CD4-positive, alpha-beta T cell treated with Interleukin-17A for 4 hours (primary cell): ENCODE results near the gene MAPK10.
"Not testable (repeated sequence)": the region's sequence is repeated elsewhere in the genome, so short reads cannot be mapped to it uniquely, and the experiment has no call there.

Experiments used
- DNase-seq: peaks from one replicate; pipeline ENCODE4 v3.0.0-alpha.2; 2020; ENCODE audit warnings: mixed read lengths

Gene MAPK10

DNA sequence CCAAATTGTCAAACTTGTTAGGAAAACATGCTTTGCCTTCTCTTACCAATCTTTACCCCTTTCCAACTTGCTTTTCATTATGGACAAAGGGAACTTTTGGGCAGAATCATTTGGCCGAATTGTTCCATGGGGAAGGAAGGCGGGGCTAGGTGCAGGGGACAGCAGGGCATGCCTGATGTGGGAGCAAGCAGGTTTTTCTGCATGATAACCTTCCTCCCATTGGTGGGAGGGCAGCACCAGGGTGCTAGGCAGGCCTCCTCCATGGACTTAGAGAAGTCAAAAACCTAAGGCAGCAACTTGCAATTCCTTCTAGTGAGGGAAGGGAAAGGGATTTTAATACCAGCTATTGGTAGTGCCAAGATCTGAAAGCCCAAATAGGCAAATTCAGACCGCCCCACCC is 260.5 kb downstream of the MAPK10 start:
- DNase-seq = no peak

- DNase-seq = no peak
Measured at GRCh38 chr4:86098691-86099090, 261.2 kb downstream of the MAPK10 start.

- no peak for DNase-seq
Measured at GRCh38 chr4:86096373-86096772, 263.5 kb downstream of the MAPK10 start.

DNA sequence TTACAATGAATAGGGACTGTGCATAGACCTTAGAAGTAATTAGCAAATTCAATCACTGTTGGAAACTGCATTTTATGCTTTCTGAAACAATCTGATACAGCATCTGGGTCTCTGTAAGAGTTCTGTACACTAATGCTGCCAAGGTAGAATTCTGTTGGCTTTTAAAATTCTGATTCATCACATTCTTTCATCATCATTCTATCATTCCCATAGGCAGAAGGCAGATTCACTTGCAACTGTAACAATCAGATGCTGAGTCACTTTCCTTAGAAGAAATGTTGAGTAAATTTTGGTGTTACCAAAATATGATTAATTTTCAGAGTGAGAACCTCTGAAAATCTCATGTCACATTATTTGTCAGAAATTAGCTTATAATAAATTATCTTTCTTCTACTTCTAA is 267.2 kb downstream of the MAPK10 start:
- DNase-seq = no peak

DNA sequence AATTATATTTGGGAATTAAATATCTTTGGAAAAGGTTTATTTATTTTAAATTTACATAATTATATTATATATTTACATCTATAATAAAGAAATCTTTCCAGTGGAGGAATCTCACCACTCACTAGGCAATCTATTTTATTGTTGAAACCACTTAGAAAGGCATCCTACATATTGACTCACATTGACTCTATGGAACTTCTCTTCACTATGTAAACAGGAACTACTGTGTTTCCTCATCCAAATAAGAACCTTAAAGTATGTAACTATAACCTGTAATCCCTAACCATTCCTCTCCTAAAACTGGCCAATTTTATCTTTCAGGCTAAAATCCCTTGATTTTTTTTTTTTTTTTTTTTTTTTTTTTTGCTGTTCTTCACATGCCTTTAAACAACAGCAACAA is 268.7 kb downstream of the MAPK10 start:
- no peak for DNase-seq

DNA sequence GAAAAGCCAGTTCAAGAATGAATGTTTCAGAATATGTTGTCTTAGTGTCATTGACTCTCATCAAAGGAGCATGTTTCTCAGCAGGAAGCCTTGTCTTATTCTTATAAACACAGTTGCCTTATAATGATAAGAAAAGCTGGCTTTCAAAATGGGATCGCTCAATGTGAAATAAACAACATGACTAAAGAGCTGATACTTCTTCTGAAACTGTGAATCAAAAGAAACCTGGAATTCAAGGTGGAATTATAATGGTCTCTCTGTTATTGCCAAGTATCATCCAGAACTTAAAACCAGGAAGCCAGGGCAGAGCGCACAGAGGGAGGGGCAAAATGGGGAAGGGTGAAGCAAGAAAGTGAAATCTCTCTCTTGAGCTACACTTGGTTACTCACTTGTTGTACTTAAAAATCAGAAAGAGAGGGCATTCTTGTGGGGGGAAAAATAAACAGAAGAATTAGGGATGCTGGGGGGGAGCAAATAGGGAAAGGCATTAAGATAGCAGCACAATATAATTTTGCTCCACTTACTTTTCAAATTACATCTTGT is 270.0 kb downstream of the MAPK10 start:
- DNase-seq = no peak

- DNase-seq = no peak
Measured at GRCh38 chr4:86089053-86089452, 270.8 kb downstream of the MAPK10 start.

DNA sequence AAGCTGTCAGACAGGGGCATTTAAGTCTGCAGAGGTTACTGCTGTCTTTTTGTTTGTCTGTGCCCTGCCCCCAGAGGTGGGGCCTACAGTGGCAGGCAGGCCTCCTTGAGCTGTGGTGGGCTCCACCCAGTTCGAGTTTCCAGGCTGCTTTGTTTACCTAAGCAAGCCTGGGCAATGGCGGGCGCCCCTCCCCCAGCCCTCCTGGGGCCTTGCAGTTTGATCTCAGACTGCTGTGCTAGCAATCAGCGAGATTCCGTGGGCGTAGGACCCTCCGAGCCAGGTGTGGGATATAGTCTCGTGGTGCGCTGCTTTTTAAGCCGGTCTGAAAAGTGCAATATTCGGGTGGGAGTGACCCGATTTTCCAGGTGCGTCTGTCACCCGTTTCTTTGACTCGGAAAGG is 284.1 kb downstream of the MAPK10 start:
- DNase-seq = not testable (repeated sequence)

- no peak for DNase-seq
Measured at GRCh38 chr4:86060341-86060740, 299.5 kb downstream of the MAPK10 start.

DNA sequence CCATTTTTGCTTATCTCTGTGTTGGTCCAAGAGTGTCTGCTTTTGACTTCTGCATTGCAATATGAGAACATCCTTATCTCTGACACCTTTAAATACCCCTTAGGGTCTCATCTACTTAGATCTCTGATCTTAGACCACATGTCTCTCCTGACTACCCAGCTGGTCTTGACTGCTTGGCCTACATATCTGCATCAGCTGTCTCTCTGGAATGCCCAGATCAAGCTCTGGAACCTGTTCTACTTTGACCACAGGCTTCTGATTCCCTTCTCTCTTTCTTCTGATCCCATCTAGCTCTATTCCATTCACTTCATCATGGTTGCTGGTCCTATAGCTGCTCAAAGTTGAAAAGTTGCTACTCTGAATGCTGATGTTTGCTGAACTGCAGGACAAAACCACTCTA is 301.2 kb downstream of the MAPK10 start:
- no peak for DNase-seq

GRCh38 chr4:86055898-86056297 is 304.0 kb downstream of the MAPK10 start:
- DNase-seq = no peak

- DNase-seq = no peak
Measured at GRCh38 chr4:86054286-86055032, 305.4 kb downstream of the MAPK10 start.

DNA sequence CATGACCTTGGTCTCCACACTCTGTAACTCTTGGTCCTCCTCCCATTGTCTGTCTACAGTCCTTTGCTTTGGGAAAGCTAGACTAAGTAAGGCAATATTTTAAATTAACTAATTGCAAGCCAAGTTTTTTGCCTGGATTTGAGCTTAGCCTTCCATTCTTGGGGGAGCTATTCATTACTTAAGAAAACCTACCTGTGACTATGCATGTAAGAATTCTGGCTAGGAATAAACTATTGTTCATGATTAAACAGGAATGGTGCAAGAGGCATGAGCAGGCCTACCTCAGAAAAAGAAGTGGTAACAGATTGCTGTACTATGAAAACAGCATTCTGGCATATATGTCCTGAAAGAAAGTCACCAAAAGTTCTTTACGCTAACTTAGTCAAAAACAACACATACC is 309.4 kb downstream of the MAPK10 start:
- no peak for DNase-seq

DNA sequence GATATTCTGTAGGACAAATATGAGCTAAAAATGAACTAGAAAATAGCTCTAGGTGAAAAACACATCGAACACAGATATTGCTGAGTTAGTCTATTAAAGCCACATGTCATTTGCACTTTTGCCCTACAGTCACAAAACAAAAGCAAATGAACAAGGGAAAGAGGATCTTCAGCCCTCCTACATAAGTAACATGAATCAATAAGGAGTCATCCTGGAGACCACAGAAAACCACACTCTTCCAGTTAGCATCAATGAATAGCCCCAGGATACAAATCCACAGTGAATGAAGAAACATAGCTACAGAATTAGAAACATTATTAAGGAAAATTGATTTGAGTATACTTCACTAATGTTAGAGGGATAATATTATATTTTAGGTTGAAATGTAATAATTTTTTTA is 311.4 kb downstream of the MAPK10 start:
- no peak for DNase-seq

GRCh38 chr4:86044593-86044985 is 315.3 kb downstream of the MAPK10 start:
- no peak for DNase-seq

DNA sequence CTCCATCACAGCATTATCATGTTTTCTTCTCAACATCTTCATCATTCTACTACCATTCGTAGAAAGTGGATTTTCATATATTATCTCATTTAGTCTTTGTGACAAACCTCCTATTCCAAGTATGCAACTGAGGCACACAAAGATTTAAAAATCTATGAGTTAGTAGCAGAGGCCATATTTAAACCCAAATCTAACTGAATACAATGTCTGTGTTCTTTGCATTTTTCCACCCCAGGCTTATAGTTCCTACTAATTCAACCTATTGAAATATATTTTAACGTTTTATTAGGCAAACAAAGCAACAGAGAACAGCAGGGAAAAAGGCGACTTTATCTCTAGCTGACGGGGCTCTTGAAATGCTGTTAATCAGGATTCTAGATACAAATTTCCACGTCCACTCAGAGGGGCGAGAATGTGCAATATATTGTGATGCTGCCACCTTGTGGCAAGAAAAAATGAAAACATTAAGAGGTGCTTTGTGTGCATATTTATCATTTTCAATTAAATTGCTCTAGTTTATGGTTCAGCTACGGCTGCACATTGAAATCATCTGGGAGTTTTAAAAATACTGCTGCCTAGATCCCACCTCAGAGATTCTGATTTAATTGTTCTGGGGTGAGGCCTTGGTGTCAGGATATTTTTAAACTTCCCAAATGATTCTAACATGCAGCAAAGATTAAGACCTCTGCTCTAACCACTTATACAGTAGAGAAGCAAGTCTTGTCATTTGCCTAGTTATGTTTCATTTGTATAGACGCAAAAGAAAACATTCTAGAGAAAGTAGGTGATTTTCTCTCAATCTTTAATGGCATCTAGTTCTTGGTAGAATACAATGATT is 315.9 kb downstream of the MAPK10 start:
- no peak for DNase-seq

- DNase-seq = no peak
Measured at GRCh38 chr4:86038037-86038436, 321.8 kb downstream of the MAPK10 start.

GRCh38 chr4:86036736-86037135 is 323.1 kb downstream of the MAPK10 start:
- no peak for DNase-seq

- no peak for DNase-seq
Measured at GRCh38 chr4:86035688-86036087, 324.2 kb downstream of the MAPK10 start.

GRCh38 chr4:86034616-86035015 is 325.2 kb downstream of the MAPK10 start:
- DNase-seq = no peak

GRCh38 chr4:86033171-86033570 is 326.7 kb downstream of the MAPK10 start:
- no peak for DNase-seq

DNA sequence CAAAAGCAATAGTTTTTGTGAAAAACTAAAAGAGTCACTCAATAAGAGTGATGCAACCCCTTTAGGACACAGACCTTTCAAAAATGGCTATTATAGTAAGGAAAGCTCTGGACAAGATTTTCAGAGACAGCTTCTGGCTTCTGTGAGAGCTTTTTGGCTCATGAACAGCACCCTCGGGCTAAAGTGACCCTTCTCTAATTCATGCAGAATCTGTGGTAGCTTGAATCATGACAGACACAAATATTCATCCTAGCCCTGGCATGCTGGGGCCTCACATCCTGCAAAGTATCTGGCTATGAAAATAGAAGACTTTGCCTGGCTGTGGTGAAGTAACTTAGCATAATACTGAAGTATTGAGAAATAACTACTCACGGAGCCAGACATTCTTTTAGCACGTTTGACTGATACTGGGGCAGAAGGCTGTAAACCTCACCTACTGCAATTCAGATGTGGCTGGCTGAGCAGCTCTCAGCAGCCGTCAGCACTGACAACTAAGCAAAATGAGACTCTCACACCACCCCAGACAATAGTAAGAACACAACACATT is 327.3 kb downstream of the MAPK10 start:
- no peak for DNase-seq

GRCh38 chr4:86031927-86032326 is 327.9 kb downstream of the MAPK10 start:
- no peak for DNase-seq

DNA sequence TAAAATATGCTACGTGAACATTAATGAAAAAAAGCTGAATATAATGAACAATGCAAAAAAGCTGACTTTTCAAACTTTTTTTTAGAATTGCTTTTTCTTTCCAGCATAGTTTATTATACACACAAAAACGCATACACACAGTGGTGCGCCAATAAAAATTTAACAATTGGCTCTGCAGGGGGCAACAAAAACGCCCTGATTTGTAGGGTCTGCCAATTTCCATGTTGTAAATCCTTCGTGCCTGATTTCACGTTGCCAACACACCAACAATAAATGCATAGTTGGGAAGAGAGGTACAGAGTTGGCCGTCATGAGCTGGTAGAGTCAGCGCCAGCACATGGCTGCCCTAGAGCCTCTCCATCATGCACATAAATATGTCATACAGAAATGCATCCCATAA is 333.1 kb downstream of the MAPK10 start:
- DNase-seq = no peak
